Kidney (tissue), 14 donors: ENCODE data around the gene EXOC3. TPM values are rescaled to one million over a fixed set of nuclear protein-coding genes. Genes with fewer than 3 reads are reported as not detected.
A peak's percentile ranks its signal among the peaks of the same experiment; 100 is the strongest.

Experiments used
- DNase-seq, 5 donors: peaks; one replicate each; pipeline ENCODE4 v3.0.0-alpha.2; 2013 to 2020
- FAIRE-seq: peaks from 2 replicates; lab custom pipeline; 2012; peaks lifted over from hg19 to GRCh38; lab: Jason Lieb, UNC
- H3K27ac ChIP-seq, 2 donors: one replicate each; pipeline ENCODE4 v1.7.0; 2013; ENCODE audit warnings: low read depth in 2 of 2, low read length in 2 of 2, inconsistent platforms in 1 of 2
- H3K27me3 ChIP-seq: one replicate; pipeline ENCODE4 v1.7.1; 2013; ENCODE audit warnings: low read length, inconsistent platforms; ENCODE audit not compliant: control insufficient read depth, insufficient read depth
- H3K36me3 ChIP-seq, 3 donors: one replicate each; pipeline versions ENCODE4 v1.7.0 to v1.7.1; 2013; ENCODE audit warnings: low read length in 3 of 3, control low read depth in 1 of 3, inconsistent platforms in 1 of 3; ENCODE audit not compliant: insufficient read depth in 3 of 3, control insufficient read depth in 2 of 3
- H3K4me1 ChIP-seq, 3 donors: one replicate each; pipeline versions ENCODE4 v1.7.0 to v1.7.1; 2013; ENCODE audit warnings: low read length in 3 of 3, inconsistent platforms in 1 of 3, low read depth in 1 of 3; ENCODE audit not compliant: control insufficient read depth in 2 of 3, insufficient read depth in 2 of 3
- H3K4me3 ChIP-seq, 3 donors: one replicate each; pipeline versions ENCODE4 v1.7.0 to v1.8.1; 2013; ENCODE audit warnings: low read length in 3 of 3, control low read depth in 1 of 3, inconsistent platforms in 1 of 3
- H3K9ac ChIP-seq, 3 donors: one replicate each; pipeline versions ENCODE4 v1.7.0 to v1.7.1; 2013; ENCODE audit warnings: low read length in 3 of 3, control low read depth in 1 of 3, inconsistent platforms in 1 of 3
- H3K9me3 ChIP-seq, 3 donors: one replicate each; pipeline versions ENCODE4 v1.7.0 to v1.7.1; 2013; ENCODE audit warnings: low read length in 3 of 3, control low read depth in 1 of 3, inconsistent platforms in 1 of 3; ENCODE audit not compliant: control insufficient read depth in 2 of 3, insufficient read depth in 1 of 3
- intact Hi-C: fragments of 100-400 bp; cut with DNase I; formaldehyde crosslinking; loops from one replicate; pipeline ENCODE4 v1.11.1; 2022
- polyA plus RNA-seq: library from polyadenylated mRNA; stranded (reverse); fragments of 350-450 nt; fragmentation: Illumina TruSeq; extraction: RNeasy Lipid Tissue Mini Kit (QIAGEN cat#74804); gene quantifications from one replicate; pipeline ENCODE4 v1.2.3, GENCODE V29; 2014; ENCODE audit warnings: low read depth, low replicate concordance; ENCODE audit not compliant: insufficient read depth
- total RNA-seq: library from RNA; stranded (reverse); fragmentation: NEBNext Ultra II Directional; extraction: Animal tissue kit (Norgen Biotek cat#: 25700); gene quantifications from one replicate; pipeline ENCODE4 v1.2.1, GENCODE V29; 2021
- TF ChIP-seq, protein P1 (sequence below): IDR thresholded peaks from 3 replicates; pipeline ENCODE4 v1.5.1; 2012; ENCODE audit warnings: mild to moderate bottlenecking, moderate library complexity, borderline replicate concordance; ENCODE audit not compliant: insufficient read depth; ENCODE audit errors: extremely low read depth
- donor health status: control.
- donor health status: control.
- donor health status: control.
- donor health status: control.
- donor health status: control.
- donor health status: DM: yes; HTN: yes; CAD: no.
- donor health status: Normal renal cell carcinoma (clear cell type).

Gene EXOC3
- total and polyA plus RNA-seq, 2 donors from 2014 or later: 40.5 to 71.5 TPM

GRCh38 chr5:423233-423565 lies 19.8 kb upstream of the EXOC3 start:
- Histone ChIP-seq H3K4me3 (no peak overlapping the region), H3K36me3 (no peaks in the 10 kb centered on the region), H3K27ac (no peak overlapping the region), H3K27me3 (no peaks in the 10 kb centered on the region), H3K4me1 (no peaks in the 10 kb centered on the region), H3K9ac (no peak overlapping the region), H3K9me3 (no peaks in the 10 kb centered on the region)
- TF ChIP-seq, protein P1, sequence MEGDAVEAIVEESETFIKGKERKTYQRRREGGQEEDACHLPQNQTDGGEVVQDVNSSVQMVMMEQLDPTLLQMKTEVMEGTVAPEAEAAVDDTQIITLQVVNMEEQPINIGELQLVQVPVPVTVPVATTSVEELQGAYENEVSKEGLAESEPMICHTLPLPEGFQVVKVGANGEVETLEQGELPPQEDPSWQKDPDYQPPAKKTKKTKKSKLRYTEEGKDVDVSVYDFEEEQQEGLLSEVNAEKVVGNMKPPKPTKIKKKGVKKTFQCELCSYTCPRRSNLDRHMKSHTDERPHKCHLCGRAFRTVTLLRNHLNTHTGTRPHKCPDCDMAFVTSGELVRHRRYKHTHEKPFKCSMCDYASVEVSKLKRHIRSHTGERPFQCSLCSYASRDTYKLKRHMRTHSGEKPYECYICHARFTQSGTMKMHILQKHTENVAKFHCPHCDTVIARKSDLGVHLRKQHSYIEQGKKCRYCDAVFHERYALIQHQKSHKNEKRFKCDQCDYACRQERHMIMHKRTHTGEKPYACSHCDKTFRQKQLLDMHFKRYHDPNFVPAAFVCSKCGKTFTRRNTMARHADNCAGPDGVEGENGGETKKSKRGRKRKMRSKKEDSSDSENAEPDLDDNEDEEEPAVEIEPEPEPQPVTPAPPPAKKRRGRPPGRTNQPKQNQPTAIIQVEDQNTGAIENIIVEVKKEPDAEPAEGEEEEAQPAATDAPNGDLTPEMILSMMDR: no peak
- FAIRE-seq: no peak
- intact Hi-C loops: no loop called here
- peak in 2 of 5 donors; percentile 22 to 25 for DNase-seq

GRCh38 chr5:423626-424261 lies 19.2 kb upstream of the EXOC3 start:
- no peaks in the 10 kb centered on the region for H3K36me3 ChIP-seq
- FAIRE-seq (no peak), DNase-seq (peak in 2 of 5 donors; percentile 39 to 59)
- no peaks in the 10 kb centered on the region for H3K4me1 ChIP-seq
- H3K9me3 ChIP-seq: no peaks in the 10 kb centered on the region
- TF ChIP-seq, protein P1: no peak
- H3K9ac ChIP-seq: no peak overlapping the region
- no peak overlapping the region for H3K27ac ChIP-seq
- no peaks in the 10 kb centered on the region for H3K27me3 ChIP-seq
- no peak overlapping the region for H3K4me3 ChIP-seq
- intact Hi-C loops: no loop called here

DNA sequence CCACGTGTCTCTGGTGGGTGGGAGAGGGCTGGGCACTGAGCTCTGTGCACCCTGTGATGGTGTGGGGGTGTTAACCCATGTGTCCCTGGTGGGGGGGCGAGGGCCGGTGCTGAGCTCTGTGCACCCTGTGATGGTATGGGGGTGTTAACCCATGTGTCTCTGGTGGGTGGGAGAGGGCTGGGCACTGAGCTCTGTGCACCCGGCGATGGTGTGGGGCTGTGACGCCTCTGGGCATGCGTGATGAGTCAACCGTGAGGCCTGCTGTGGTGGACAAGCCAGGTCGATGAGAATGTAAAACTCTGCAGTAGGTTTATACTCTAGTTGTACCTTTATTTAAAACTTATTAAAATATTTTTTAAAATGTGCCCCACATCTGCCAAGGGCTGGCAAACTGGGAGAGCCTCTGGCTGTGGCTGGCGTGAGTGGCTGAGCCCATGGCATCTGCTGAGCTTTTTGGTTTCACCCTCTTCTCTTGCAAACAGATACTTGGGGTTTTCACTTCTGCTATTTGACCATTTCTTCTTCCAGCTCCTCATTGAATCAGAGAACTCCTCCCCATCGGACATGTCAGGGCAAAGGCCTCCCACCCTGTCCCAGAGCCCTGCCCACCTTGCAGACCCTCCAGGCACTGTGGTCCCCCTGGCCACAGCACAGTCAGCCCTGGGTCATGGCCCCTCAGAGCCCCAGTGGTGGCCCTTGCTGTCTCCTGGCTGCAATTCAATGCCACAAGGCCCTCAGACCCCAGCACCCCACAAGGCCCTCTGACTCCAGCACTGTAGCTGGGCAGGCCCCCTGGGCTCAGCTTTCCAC lies 18.5 kb upstream of the EXOC3 start:
- FAIRE-seq (no peak), DNase-seq (peak in 2 of 5 donors; percentile 26 to 57)
- H3K4me1 ChIP-seq: no peaks in the 10 kb centered on the region
- intact Hi-C loops: no loop called here
- TF ChIP-seq, protein P1: no peak
- H3K27me3 ChIP-seq: no peaks in the 10 kb centered on the region
- H3K4me3 ChIP-seq: no peak overlapping the region
- no peaks in the 10 kb centered on the region for H3K36me3 ChIP-seq
- no peak overlapping the region for H3K27ac ChIP-seq
- H3K9me3 ChIP-seq: no peaks in the 10 kb centered on the region
- no peak overlapping the region for H3K9ac ChIP-seq
